Neural cell (in vitro differentiated cells): Measurements from ENCODE around the gene KIAA1191. TPM values are rescaled to one million over a fixed set of nuclear protein-coding genes. Genes with fewer than 3 reads are reported as not detected.

Experiments used
- H2AFZ ChIP-seq: fragments of 200-600, 300-800 bp; sonication (generic), shearing (Covaris generic); 2 replicates; pipeline ENCODE4 v1.6.0; 2014; ENCODE audit warnings: low read depth, mild to moderate bottlenecking, antibody characterized with exemption, low read length, moderate library complexity
- H3F3A ChIP-seq: fragments of 200-600 bp; shearing (Covaris generic); 2 replicates; pipeline ENCODE4 v1.6.1; 2016; ENCODE audit warnings: mild to moderate bottlenecking, moderate library complexity, mixed read lengths, antibody characterized with exemption, low read length; ENCODE audit not compliant: insufficient read depth, poor library complexity, severe bottlenecking
- H3K27ac ChIP-seq: fragments of 200-600, 300-800 bp; sonication (generic), shearing (Covaris generic); 2 replicates; pipeline ENCODE4 v1.5.1; 2014; ENCODE audit warnings: mild to moderate bottlenecking, low read length, moderate library complexity
- H3K27me3 ChIP-seq: fragments of 300-800, 200-600 bp; sonication (generic), shearing (Covaris generic); 2 replicates; pipeline ENCODE4 v1.6.0; 2014; ENCODE audit warnings: mild to moderate bottlenecking, low read depth, low read length, moderate library complexity; ENCODE audit not compliant: insufficient read depth
- H3K36me3 ChIP-seq: fragments of 300-800, 200-600 bp; sonication (generic), shearing (Covaris generic); 2 replicates; pipeline ENCODE4 v1.5.1; 2014; ENCODE audit warnings: mild to moderate bottlenecking, antibody characterized with exemption, low read length, moderate library complexity; ENCODE audit not compliant: insufficient read depth
- H3K4me2 ChIP-seq: fragments of 300-800, 200-600 bp; sonication (generic), shearing (Covaris generic); 2 replicates; pipeline ENCODE4 v1.6.0; 2014; ENCODE audit warnings: mild to moderate bottlenecking, low read length
- H3K4me3 ChIP-seq: fragments of 300-800, 200-600 bp; sonication (generic), shearing (Covaris generic); 2 replicates; pipeline ENCODE4 v1.5.1; 2014; ENCODE audit warnings: mild to moderate bottlenecking, low read length, moderate library complexity
- H3K79me2 ChIP-seq: fragments of 200-600 bp; shearing (Covaris generic); replicated peaks from 2 replicates; pipeline ENCODE4 v1.6.0; 2014; ENCODE audit warnings: mild to moderate bottlenecking, low read length, moderate library complexity; ENCODE audit not compliant: insufficient read depth
- H3K9ac ChIP-seq: fragments of 300-800, 200-600 bp; sonication (generic), shearing (Covaris generic); 2 replicates; pipeline ENCODE4 v1.6.1; 2016; ENCODE audit warnings: mild to moderate bottlenecking, low read length, mixed read lengths
- H3K9me2 ChIP-seq: fragments of 200-600 bp; shearing (Covaris generic); 2 replicates; pipeline ENCODE4 v1.6.1; 2016; ENCODE audit warnings: mild to moderate bottlenecking, low read length, mixed read lengths; ENCODE audit not compliant: insufficient read depth
- H3K9me3 ChIP-seq: fragments of 200-600, 300-800 bp; sonication (generic), shearing (Covaris generic); 2 replicates; pipeline ENCODE4 v1.6.1; 2016; ENCODE audit warnings: mild to moderate bottlenecking, mixed run types, low read length, moderate library complexity, mixed read lengths
- H4K20me1 ChIP-seq: fragments of 200-600 bp; shearing (Covaris generic); 2 replicates; pipeline ENCODE4 v1.6.1; 2016; ENCODE audit warnings: mild to moderate bottlenecking, mixed run types; ENCODE audit not compliant: insufficient read depth
- CTCF ChIP-seq: fragments of 450-650 bp; IDR thresholded peaks from 2 replicates; pipeline ENCODE4 v1.5.1; 2014; ENCODE audit warnings: antibody characterized with exemption, mild to moderate bottlenecking, moderate library complexity; ENCODE audit not compliant: poor library complexity, severe bottlenecking
- EP300 ChIP-seq: fragments of 450-650 bp; conservative IDR thresholded peaks from 2 replicates; pipeline ENCODE4 v1.6.1; 2014; ENCODE audit warnings: antibody characterized with exemption, mild to moderate bottlenecking, moderate library complexity; ENCODE audit not compliant: poor library complexity, severe bottlenecking
- EZH2 ChIP-seq: fragments of 200-600, 300-800 bp; shearing (Covaris generic), sonication (generic); IDR thresholded peaks from 2 replicates; pipeline ENCODE4 v1.6.1; 2014; ENCODE audit warnings: antibody characterized with exemption, low read length, borderline replicate concordance, mild to moderate bottlenecking; ENCODE audit not compliant: insufficient read depth, poor library complexity, severe bottlenecking
- MXI1 ChIP-seq: fragments of 450-650 bp; conservative IDR thresholded peaks from 2 replicates; pipeline ENCODE4 v1.6.1; 2014; ENCODE audit warnings: antibody characterized with exemption, mild to moderate bottlenecking; ENCODE audit not compliant: poor library complexity, severe bottlenecking
- POLR2AphosphoS5 ChIP-seq: IDR thresholded peaks from 2 replicates; pipeline ENCODE4 v1.6.1; 2012
- RAD21 ChIP-seq: fragments of 450-650 bp; conservative IDR thresholded peaks from 2 replicates; pipeline ENCODE4 v1.6.1; 2014; ENCODE audit warnings: antibody characterized with exemption, mild to moderate bottlenecking, moderate library complexity
- REST ChIP-seq: IDR thresholded peaks from 2 replicates; pipeline ENCODE4 v1.6.1; 2012; ENCODE audit warnings: borderline replicate concordance
- SMC3 ChIP-seq: fragments of 450-650 bp; conservative IDR thresholded peaks from 2 replicates; pipeline ENCODE4 v1.6.1; 2014; ENCODE audit warnings: antibody characterized with exemption, mild to moderate bottlenecking, moderate library complexity; ENCODE audit not compliant: poor library complexity
- TAF1 ChIP-seq: IDR thresholded peaks from 2 replicates; pipeline ENCODE4 v1.6.1; 2012; ENCODE audit warnings: low read depth
- polyA minus RNA-seq: library from RNA; depleted of rRNA, polyadenylated mRNA; stranded (reverse); fragments of >200 nt; gene quantifications from 2 replicates; pipeline ENCODE4 v1.2.3, GENCODE V29; 2014
- polyA plus RNA-seq: library from polyadenylated mRNA; depleted of rRNA; stranded (reverse); fragments of >200 nt; gene quantifications from 2 replicates; pipeline ENCODE4 v1.2.3, GENCODE V29; 2014

The KIAA1191 gene
- 135 and 137 TPM in 2 replicates for polyA plus RNA-seq
- polyA minus RNA-seq = 125 and 129 TPM in 2 replicates

GRCh38 chr5:176361437-176362232 is at the start of gene KIAA1191:
Gene KIAA1191, minus strand, starts transcription at chr5:176361764. Its CDS starts 2,256 bp downstream, at chr5:176359508.
- Histone ChIP-seq H3K36me3 (no peaks in the 10 kb centered on the region), H3K27me3 (no peaks in the 10 kb centered on the region), H2AFZ (peak within 1 kb of the TSS; percentile 95), H3K9me2 (no peaks in the 10 kb centered on the region), H3K9ac (peak within 1 kb of the TSS; percentile 95), H3K4me3 (peak within 1 kb of the TSS; percentile 98), H3K27ac (peak within 1 kb of the TSS; percentile 90), H4K20me1 (no peaks in the 10 kb centered on the region), H3F3A (no peaks in the 10 kb centered on the region), H3K79me2 (peaks cover 35% of the 10 kb centered on the region), H3K9me3 (no peaks in the 10 kb centered on the region), H3K4me2 (peak within 1 kb of the TSS; percentile 44)
- peak; percentile 87 for TF ChIP-seq MXI1
- peak; percentile 64 for TF ChIP-seq SMC3
- peak; percentile 69 for TF ChIP-seq CTCF
- TF ChIP-seq POLR2AphosphoS5 = peak; percentile 98
- peak; percentile 62 for TF ChIP-seq RAD21
- TF ChIP-seq EZH2 = no peak
- peak; percentile 88 for TF ChIP-seq REST
- peak; percentile 49 for TF ChIP-seq EP300
- TF ChIP-seq TAF1 = peak; percentile 93

GRCh38 chr5:176410486-176411180 is 49.1 kb upstream of the KIAA1191 start:
- no peak overlapping the region for H3K27ac ChIP-seq
- H3K9ac ChIP-seq = no peak overlapping the region
- no peaks in the 10 kb centered on the region for H3F3A ChIP-seq
- no peaks in the 10 kb centered on the region for H4K20me1 ChIP-seq
- no peaks in the 10 kb centered on the region for H3K9me3 ChIP-seq
- no peaks in the 10 kb centered on the region for H3K36me3 ChIP-seq
- H3K9me2 ChIP-seq = no peaks in the 10 kb centered on the region
- no peaks in the 10 kb centered on the region for H3K27me3 ChIP-seq
- H3K4me3 ChIP-seq = no peak overlapping the region
- H3K79me2 ChIP-seq = peaks cover 2% of the 10 kb centered on the region
- no peak overlapping the region for H3K4me2 ChIP-seq
- no peak overlapping the region for H2AFZ ChIP-seq
- no peak for TF ChIP-seq REST
